GM18861 (cell line): ENCODE measurements around the gene JPH4.

Experiments
- ATAC-seq: cut with Tn5 transposase; IDR thresholded peaks from one replicate; pipeline ENCODE4 v1.9.1; 2021; ENCODE audit not compliant: unreplicated experiment

JPH4 gene

GRCh38 chr14:23531391-23531790, 47.2 kb downstream of the JPH4 start:
- ATAC-seq, result no peak

- ATAC-seq, result no peak
Measured at GRCh38 chr14:23530375-23531055, 48.1 kb downstream of the JPH4 start.

- no peak for ATAC-seq
Measured at GRCh38 chr14:23529016-23529415, 49.6 kb downstream of the JPH4 start.

GRCh38 chr14:23528555-23528954, 50.0 kb downstream of the JPH4 start:
- no peak for ATAC-seq

GRCh38 chr14:23525611-23526010, 53.0 kb downstream of the JPH4 start:
- ATAC-seq, result no peak

GRCh38 chr14:23524954-23525353, 53.6 kb downstream of the JPH4 start:
- ATAC-seq, result no peak

- ATAC-seq, result no peak
Measured at GRCh38 chr14:23523229-23524016, 55.2 kb downstream of the JPH4 start.

GRCh38 chr14:23522643-23523198, 55.9 kb downstream of the JPH4 start:
- no peak for ATAC-seq

GRCh38 chr14:23521785-23522640, 56.6 kb downstream of the JPH4 start:
- ATAC-seq, result no peak

GRCh38 chr14:23520899-23521533, 57.6 kb downstream of the JPH4 start:
- no peak for ATAC-seq

GRCh38 chr14:23518709-23519108, 59.9 kb downstream of the JPH4 start:
- ATAC-seq, result no peak
